IMR-90 (cell line): ENCODE results near the gene MUC5B.

Experiments
- BHLHE40 ChIP-seq: fragments of 150-350 bp; IDR thresholded peaks from 2 replicates; pipeline ENCODE4 v1.6.1; 2016; ENCODE audit warnings: mild to moderate bottlenecking, low read depth, low read length
- CEBPB ChIP-seq: IDR thresholded peaks from 2 replicates; pipeline ENCODE4 v1.6.1; 2012; ENCODE audit warnings: low read depth, low read length, improper control_type of control experiment
- CHD1 ChIP-seq: IDR thresholded peaks from 2 replicates; pipeline ENCODE4 v1.6.1; 2012; ENCODE audit warnings: low read depth, low read length, improper control_type of control experiment
- CTCF ChIP-seq: conservative IDR thresholded peaks from 2 replicates; pipeline ENCODE4 v1.5.1; 2012; ENCODE audit warnings: mild to moderate bottlenecking, low read depth, low read length, improper control_type of control experiment
- ELK1 ChIP-seq: fragments of 150-350 bp; IDR thresholded peaks from 2 replicates; pipeline ENCODE4 v1.6.1; 2016; ENCODE audit warnings: low read depth, mild to moderate bottlenecking, low read length, moderate library complexity, borderline replicate concordance
- MAZ ChIP-seq: IDR thresholded peaks from 2 replicates; pipeline ENCODE4 v1.6.1; 2012; ENCODE audit warnings: low read depth, mild to moderate bottlenecking, low read length, improper control_type of control experiment, moderate library complexity, borderline replicate concordance
- MXI1 ChIP-seq: IDR thresholded peaks from 2 replicates; pipeline ENCODE4 v1.6.1; 2012; ENCODE audit warnings: low read depth, mild to moderate bottlenecking, low read length, moderate library complexity, borderline replicate concordance
- NFE2L2 ChIP-seq: fragments of 150-350 bp; IDR thresholded peaks from 2 replicates; pipeline ENCODE4 v1.6.1; 2016; ENCODE audit warnings: low read depth, mild to moderate bottlenecking, low read length
- POLR2A ChIP-seq: IDR thresholded peaks from 2 replicates; pipeline ENCODE4 v1.6.1; 2012; ENCODE audit warnings: mild to moderate bottlenecking, low read depth, low read length
- RAD21 ChIP-seq: IDR thresholded peaks from 2 replicates; pipeline ENCODE4 v1.6.1; 2012; ENCODE audit warnings: low read length, improper control_type of control experiment
- RFX5 ChIP-seq: IDR thresholded peaks from 2 replicates; pipeline ENCODE4 v1.8.0; 2012; ENCODE audit warnings: low read depth, mild to moderate bottlenecking, low read length, moderate library complexity
- SMC3 ChIP-seq: fragments of 150-350 bp; IDR thresholded peaks from 2 replicates; pipeline ENCODE4 v1.6.1; 2016; ENCODE audit warnings: low read depth, mild to moderate bottlenecking, antibody characterized with exemption, low read length, moderate library complexity

GRCh38 chr11:1271406-1271805, 48.5 kb downstream of the MUC5B start:
- TF ChIP-seq CTCF = no peak
- TF ChIP-seq CEBPB = no peak
- TF ChIP-seq POLR2A = no peak
- TF ChIP-seq BHLHE40 = no peak
- no peak for TF ChIP-seq CHD1
- no peak for TF ChIP-seq MXI1
- no peak for TF ChIP-seq ELK1
- TF ChIP-seq MAZ = no peak
- no peak for TF ChIP-seq RFX5
- TF ChIP-seq SMC3 = no peak
- no peak for TF ChIP-seq NFE2L2
- no peak for TF ChIP-seq RAD21
